H9 (cell line): Measurements from ENCODE around the gene RPL12. TPM values are rescaled to one million over a fixed set of nuclear protein-coding genes. Genes with fewer than 3 reads are reported as not detected.

Experiments
- DNase-seq: peaks from one replicate; pipeline ENCODE4 v3.0.0-alpha.2; 2017
- H2AFZ ChIP-seq: one replicate; pipeline ENCODE4 v1.6.1; 2013; ENCODE audit warnings: mild to moderate bottlenecking, low read length, control low read depth, moderate library complexity
- H2AK5ac ChIP-seq: 2 replicates; pipeline ENCODE4 v1.6.1; 2013; ENCODE audit warnings: low read length, control low read depth, mixed read lengths; ENCODE audit not compliant: insufficient read length
- H2BK120ac ChIP-seq: one replicate; pipeline ENCODE4 v1.6.1; 2013; ENCODE audit warnings: low read depth, mild to moderate bottlenecking, low read length, control low read depth, inconsistent platforms; ENCODE audit not compliant: poor library complexity, severe bottlenecking
- H2BK12ac ChIP-seq: 2 replicates; pipeline ENCODE4 v1.6.1; 2013; ENCODE audit warnings: low read length, control low read depth, mixed read lengths, low read depth; ENCODE audit not compliant: insufficient read length
- H2BK15ac ChIP-seq: 2 replicates; pipeline ENCODE4 v1.6.1; 2013; ENCODE audit warnings: low read depth, low read length, control low read depth
- H2BK20ac ChIP-seq: one replicate; pipeline ENCODE4 v1.6.1; 2013; ENCODE audit warnings: low read depth, mild to moderate bottlenecking, low read length, control low read depth, inconsistent platforms; ENCODE audit not compliant: poor library complexity, severe bottlenecking
- H2BK5ac ChIP-seq: 2 replicates; pipeline ENCODE4 v1.6.1; 2013; ENCODE audit warnings: low read length, control low read depth, mixed read lengths; ENCODE audit not compliant: insufficient read length
- H3K14ac ChIP-seq: 2 replicates; pipeline ENCODE4 v1.6.1; 2013; ENCODE audit warnings: low read length, control low read depth; ENCODE audit not compliant: insufficient read depth
- H3K18ac ChIP-seq: 2 replicates; pipeline ENCODE4 v1.6.1; 2013; ENCODE audit warnings: low read depth, mild to moderate bottlenecking, mixed read lengths, low read length, control low read depth; ENCODE audit not compliant: insufficient read length
- H3K23ac ChIP-seq: 2 replicates; pipeline ENCODE4 v1.6.1; 2013; ENCODE audit warnings: low read length, control low read depth, mixed read lengths, low read depth; ENCODE audit not compliant: insufficient read length
- H3K23me2 ChIP-seq: 2 replicates; pipeline ENCODE4 v1.6.1; 2013; ENCODE audit warnings: low read depth, mild to moderate bottlenecking, mixed read lengths, low read length, control low read depth; ENCODE audit not compliant: insufficient read length, poor library complexity, severe bottlenecking
- H3K27ac ChIP-seq: 2 replicates; pipeline ENCODE4 v1.5.1; 2013; ENCODE audit warnings: low read length, control low read depth, mixed read lengths, low read depth; ENCODE audit not compliant: insufficient read length
- H3K27me3 ChIP-seq: 2 replicates; pipeline ENCODE4 v1.6.1; 2013; ENCODE audit warnings: low read length, control low read depth, inconsistent platforms; ENCODE audit not compliant: insufficient read depth
- H3K4ac ChIP-seq: 2 replicates; pipeline ENCODE4 v1.6.1; 2013; ENCODE audit warnings: low read depth, mild to moderate bottlenecking, control low read depth, inconsistent platforms, low read length, moderate library complexity
- H3K4me1 ChIP-seq: 2 replicates; pipeline ENCODE4 v1.6.1; 2013; ENCODE audit warnings: low read length, control low read depth, inconsistent platforms; ENCODE audit not compliant: insufficient read depth
- H3K4me2 ChIP-seq: 2 replicates; pipeline ENCODE4 v1.6.1; 2013; ENCODE audit warnings: low read length, control low read depth, mixed read lengths; ENCODE audit not compliant: insufficient read length, insufficient read depth
- H3K56ac ChIP-seq: 2 replicates; pipeline ENCODE4 v1.6.1; 2013; ENCODE audit warnings: low read depth, mild to moderate bottlenecking, mixed read lengths, low read length, control low read depth; ENCODE audit not compliant: insufficient read length
- H3K79me1 ChIP-seq: 2 replicates; pipeline ENCODE4 v1.6.1; 2013; ENCODE audit warnings: low read depth, mild to moderate bottlenecking, moderate library complexity, low read length, control low read depth, inconsistent platforms; ENCODE audit not compliant: insufficient read depth, poor library complexity, severe bottlenecking
- H3K79me2 ChIP-seq: 2 replicates; pipeline ENCODE4 v1.6.1; 2013; ENCODE audit warnings: low read length, control low read depth, inconsistent platforms; ENCODE audit not compliant: insufficient read depth
- H3K9ac ChIP-seq: 2 replicates; pipeline ENCODE4 v1.6.1; 2013; ENCODE audit warnings: low read length, control low read depth, mixed read lengths; ENCODE audit not compliant: insufficient read length; ENCODE audit errors: extremely low read depth
- H3K9me3 ChIP-seq: one replicate; pipeline ENCODE4 v1.6.1; 2013; ENCODE audit warnings: low read depth, low read length, inconsistent platforms; ENCODE audit not compliant: control insufficient read depth
- H3T11ph ChIP-seq: one replicate; pipeline ENCODE4 v1.6.1; 2013; ENCODE audit warnings: mild to moderate bottlenecking, low read length, control low read depth, inconsistent platforms
- H4K20me1 ChIP-seq: one replicate; pipeline ENCODE4 v1.6.1; 2013; ENCODE audit not compliant: control insufficient read depth, insufficient read length, insufficient read depth
- H4K5ac ChIP-seq: 2 replicates; pipeline ENCODE4 v1.6.1; 2013; ENCODE audit warnings: low read depth, mild to moderate bottlenecking, mixed read lengths, low read length, control low read depth; ENCODE audit not compliant: insufficient read length
- H4K8ac ChIP-seq: replicated peaks from 2 replicates; pipeline ENCODE4 v1.6.1; 2013; ENCODE audit warnings: low read length, control low read depth, mixed read lengths, low read depth; ENCODE audit not compliant: insufficient read length
- H4K91ac ChIP-seq: 2 replicates; pipeline ENCODE4 v1.6.1; 2013; ENCODE audit warnings: low read depth, mild to moderate bottlenecking, moderate library complexity, mixed read lengths, low read length, control low read depth; ENCODE audit not compliant: insufficient read length
- H3K27ac Mint-ChIP-seq, 3 experiments: 2 replicates in 2 of 3; 3 replicates in 1 of 3; pipeline ENCODE4 v1.8.0; 2020 to 2021; ENCODE audit warnings: mixed read lengths in 3 of 3, mild to moderate bottlenecking in 1 of 3, moderate library complexity in 1 of 3
- H3K27me3 Mint-ChIP-seq: 2 replicates; pipeline ENCODE4 v1.8.0; 2021; ENCODE audit warnings: low read depth, mild to moderate bottlenecking, moderate library complexity, mixed read lengths
- H3K36me3 Mint-ChIP-seq, 3 experiments: 2 replicates in 2 of 3; 3 replicates in 1 of 3; pipeline ENCODE4 v1.8.0; 2020 to 2021; ENCODE audit warnings: low read depth in 3 of 3, mixed read lengths in 3 of 3; ENCODE audit not compliant: insufficient read depth in 1 of 3
- H3K4me1 Mint-ChIP-seq, 2 experiments: 2 replicates each; pipeline ENCODE4 v1.8.0; 2020; ENCODE audit warnings: mixed read lengths in 2 of 2
- H3K4me3 Mint-ChIP-seq, 2 experiments: 2 replicates in 1 of 2; 3 replicates in 1 of 2; pipeline ENCODE4 v1.8.0; 2020 to 2021; ENCODE audit warnings: mild to moderate bottlenecking in 2 of 2, mixed read lengths in 2 of 2, moderate library complexity in 1 of 2
- H3K9me3 Mint-ChIP-seq, 2 experiments: 2 replicates in 1 of 2; 3 replicates in 1 of 2; pipeline ENCODE4 v1.8.0; 2020; ENCODE audit warnings: mild to moderate bottlenecking in 2 of 2, mixed read lengths in 2 of 2, moderate library complexity in 1 of 2
- WGBS: extraction: QIAGEN DNeasy Blood & Tissue Kit; methylation state at CpG from one replicate; pipeline ENCODE4 v1.1.7; 2013; ENCODE audit warnings: missing lambda C conversion rate, low lambda C conversion rate, mixed read lengths; ENCODE audit not compliant: insufficient read length; ENCODE audit errors: extremely low coverage; 5-methylcytosine and 5-hydroxymethylcytosine counted together
- total RNA-seq: library from RNA; stranded (reverse); gene quantifications from 2 replicates; pipeline ENCODE4 v1.2.1, GENCODE V29; 2021
- TF ChIP-seq, protein P1 (sequence below): fragments of 200-600 bp; sonication (generic); conservative IDR thresholded peaks from 3 replicates; pipeline ENCODE4 v1.8.0; 2021; ENCODE audit warnings: antibody characterized with exemption, mild to moderate bottlenecking

RPL12 gene
- total RNA-seq, 1 experiment from 2014 or later: 1,710 TPM

DNA sequence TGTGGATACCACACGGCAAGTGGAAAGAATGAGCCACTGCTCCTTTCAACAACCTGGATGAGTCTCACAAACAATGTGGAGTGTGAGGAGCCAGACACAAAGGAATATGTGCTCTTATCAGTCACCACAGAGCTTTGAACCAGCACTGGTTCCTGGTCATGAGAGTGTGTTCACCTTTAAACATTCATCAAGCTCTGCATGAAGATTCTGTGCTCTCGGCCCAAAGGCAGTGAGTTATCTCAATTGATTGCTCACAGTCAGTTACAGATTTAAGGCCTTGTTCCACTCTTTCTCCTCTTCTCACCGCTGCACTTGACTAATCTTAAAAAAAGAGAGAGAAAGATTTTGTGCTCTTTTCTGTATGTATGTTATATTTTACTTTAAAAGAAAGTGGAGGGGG lies 19.5 kb upstream of the RPL12 start:
- Histone ChIP-seq H3K79me2 (no peaks in the 10 kb centered on the region), H3K79me1 (no peaks in the 10 kb centered on the region), H2BK12ac (no peak overlapping the region), H3K4me1 (no peaks in the 10 kb centered on the region), H2AK5ac (no peak overlapping the region), H4K91ac (no peak overlapping the region), H3K14ac (no peak overlapping the region), H2BK120ac (no peak overlapping the region), H3K56ac (no peak overlapping the region), H3K4me2 (no peak overlapping the region), H2BK20ac (no peak overlapping the region), H3T11ph (no peak overlapping the region), H4K20me1 (no peaks in the 10 kb centered on the region), H4K8ac (no peak overlapping the region), H3K4ac (no peak overlapping the region), H2BK5ac (no peak overlapping the region), H3K27ac (no peak overlapping the region), H3K27me3 (no peaks in the 10 kb centered on the region), H4K5ac (no peak overlapping the region), H3K23ac (no peak overlapping the region), H3K9me3 (no peaks in the 10 kb centered on the region), H2BK15ac (no peak overlapping the region), H3K9ac (no peak overlapping the region), H3K23me2 (no peaks in the 10 kb centered on the region), H2AFZ (no peak overlapping the region), H3K18ac (no peak overlapping the region)
- Mint-ChIP-seq H3K4me3 (no peak overlapping the region), H3K36me3 (peaks cover 9 to 28% (median 20%) of the 10 kb centered on the region in 3 experiments; a peak in 5 of 7 replicates), H3K27ac (no peak overlapping the region), H3K27me3 (no peaks in the 10 kb centered on the region), H3K9me3 (no peaks in the 10 kb centered on the region), H3K4me1 (peaks cover 7 to 9% of the 10 kb centered on the region in 2 experiments; a peak in 3 of 4 replicates)
- TF ChIP-seq, protein P1, sequence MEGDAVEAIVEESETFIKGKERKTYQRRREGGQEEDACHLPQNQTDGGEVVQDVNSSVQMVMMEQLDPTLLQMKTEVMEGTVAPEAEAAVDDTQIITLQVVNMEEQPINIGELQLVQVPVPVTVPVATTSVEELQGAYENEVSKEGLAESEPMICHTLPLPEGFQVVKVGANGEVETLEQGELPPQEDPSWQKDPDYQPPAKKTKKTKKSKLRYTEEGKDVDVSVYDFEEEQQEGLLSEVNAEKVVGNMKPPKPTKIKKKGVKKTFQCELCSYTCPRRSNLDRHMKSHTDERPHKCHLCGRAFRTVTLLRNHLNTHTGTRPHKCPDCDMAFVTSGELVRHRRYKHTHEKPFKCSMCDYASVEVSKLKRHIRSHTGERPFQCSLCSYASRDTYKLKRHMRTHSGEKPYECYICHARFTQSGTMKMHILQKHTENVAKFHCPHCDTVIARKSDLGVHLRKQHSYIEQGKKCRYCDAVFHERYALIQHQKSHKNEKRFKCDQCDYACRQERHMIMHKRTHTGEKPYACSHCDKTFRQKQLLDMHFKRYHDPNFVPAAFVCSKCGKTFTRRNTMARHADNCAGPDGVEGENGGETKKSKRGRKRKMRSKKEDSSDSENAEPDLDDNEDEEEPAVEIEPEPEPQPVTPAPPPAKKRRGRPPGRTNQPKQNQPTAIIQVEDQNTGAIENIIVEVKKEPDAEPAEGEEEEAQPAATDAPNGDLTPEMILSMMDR: no peak
- WGBS: no CpG with 5 or more reads among the region's 3 CpGs
- DNase-seq: no peak
